ENCODE measurements around the gene CASP3.

The CASP3 gene

GRCh38 chr4:184675821-184676492 lies 26.7 kb upstream of the CASP3 start:
- Histone ChIP-seq H3K36me3 (ENCODE audit: control insufficient read depth, insufficient read depth, low read length) (no peaks in the 10 kb centered on the region), H3K4me1 (ENCODE audit: control insufficient read depth, insufficient read depth, low read length) (no peaks in the 10 kb centered on the region), H3K4me3 (ENCODE audit: low read depth, low read length) (no peak overlapping the region), H3K27me3 (ENCODE audit: control insufficient read depth, insufficient read depth, low read length) (no peaks in the 10 kb centered on the region), H3K9me3 (ENCODE audit: control insufficient read depth, insufficient read depth, low read length) (no peaks in the 10 kb centered on the region), H3K9ac (ENCODE audit: low read depth, low read length) (no peak overlapping the region)

- Histone ChIP-seq H3K9ac (ENCODE audit: low read depth, low read length) (no peak overlapping the region), H3K9me3 (ENCODE audit: control insufficient read depth, insufficient read depth, low read length) (no peaks in the 10 kb centered on the region), H3K27me3 (ENCODE audit: control insufficient read depth, insufficient read depth, low read length) (no peaks in the 10 kb centered on the region), H3K4me1 (ENCODE audit: control insufficient read depth, insufficient read depth, low read length) (no peaks in the 10 kb centered on the region), H3K36me3 (ENCODE audit: control insufficient read depth, insufficient read depth, low read length) (no peaks in the 10 kb centered on the region), H3K4me3 (ENCODE audit: low read depth, low read length) (no peak overlapping the region)
Observed at GRCh38 chr4:184675018-184675417, 25.8 kb upstream of the CASP3 start.

- H3K9ac ChIP-seq (ENCODE audit: low read depth, low read length): no peak overlapping the region
- no peak overlapping the region for H3K4me3 ChIP-seq (ENCODE audit: low read depth, low read length)
- no peaks in the 10 kb centered on the region for H3K27me3 ChIP-seq (ENCODE audit: control insufficient read depth, insufficient read depth, low read length)
- H3K4me1 ChIP-seq (ENCODE audit: control insufficient read depth, insufficient read depth, low read length): no peaks in the 10 kb centered on the region
- H3K36me3 ChIP-seq (ENCODE audit: control insufficient read depth, insufficient read depth, low read length): no peaks in the 10 kb centered on the region
- no peaks in the 10 kb centered on the region for H3K9me3 ChIP-seq (ENCODE audit: control insufficient read depth, insufficient read depth, low read length)
Observed at GRCh38 chr4:184674011-184674410, 24.8 kb upstream of the CASP3 start.

- Histone ChIP-seq H3K36me3 (ENCODE audit: control insufficient read depth, insufficient read depth, low read length) (no peaks in the 10 kb centered on the region), H3K27me3 (ENCODE audit: control insufficient read depth, insufficient read depth, low read length) (no peaks in the 10 kb centered on the region), H3K9me3 (ENCODE audit: control insufficient read depth, insufficient read depth, low read length) (no peaks in the 10 kb centered on the region), H3K4me3 (ENCODE audit: low read depth, low read length) (no peak overlapping the region), H3K9ac (ENCODE audit: low read depth, low read length) (no peak overlapping the region), H3K4me1 (ENCODE audit: control insufficient read depth, insufficient read depth, low read length) (no peaks in the 10 kb centered on the region)
Observed at GRCh38 chr4:184672741-184673140, 23.5 kb upstream of the CASP3 start.

GRCh38 chr4:184671101-184671500 lies 21.9 kb upstream of the CASP3 start:
- no peaks in the 10 kb centered on the region for H3K9me3 ChIP-seq (ENCODE audit: control insufficient read depth, insufficient read depth, low read length)
- H3K36me3 ChIP-seq (ENCODE audit: control insufficient read depth, insufficient read depth, low read length): no peaks in the 10 kb centered on the region

GRCh38 chr4:184669251-184669650 lies 20.0 kb upstream of the CASP3 start:
- no peaks in the 10 kb centered on the region for H3K4me1 ChIP-seq (ENCODE audit: control insufficient read depth, insufficient read depth, low read length)
- H3K9me3 ChIP-seq (ENCODE audit: control insufficient read depth, insufficient read depth, low read length): no peaks in the 10 kb centered on the region
- H3K9ac ChIP-seq (ENCODE audit: low read depth, low read length): no peak overlapping the region
- no peaks in the 10 kb centered on the region for H3K36me3 ChIP-seq (ENCODE audit: control insufficient read depth, insufficient read depth, low read length)
- H3K4me3 ChIP-seq (ENCODE audit: low read depth, low read length): no peak overlapping the region
- no peaks in the 10 kb centered on the region for H3K27me3 ChIP-seq (ENCODE audit: control insufficient read depth, insufficient read depth, low read length)

More at GRCh38 chr4:184671101-184671500, 21.9 kb upstream of the CASP3 start:
- H3K4me1 ChIP-seq (ENCODE audit: control insufficient read depth, insufficient read depth, low read length): no peaks in the 10 kb centered on the region
- H3K4me3 ChIP-seq (ENCODE audit: low read depth, low read length): no peak overlapping the region
- H3K9ac ChIP-seq (ENCODE audit: low read depth, low read length): no peak overlapping the region
- H3K27me3 ChIP-seq (ENCODE audit: control insufficient read depth, insufficient read depth, low read length): no peaks in the 10 kb centered on the region

- Histone ChIP-seq H3K27me3 (ENCODE audit: control insufficient read depth, insufficient read depth, low read length) (no peaks in the 10 kb centered on the region), H3K4me3 (ENCODE audit: low read depth, low read length) (no peak overlapping the region), H3K4me1 (ENCODE audit: control insufficient read depth, insufficient read depth, low read length) (no peaks in the 10 kb centered on the region), H3K36me3 (ENCODE audit: control insufficient read depth, insufficient read depth, low read length) (no peaks in the 10 kb centered on the region), H3K9ac (ENCODE audit: low read depth, low read length) (no peak overlapping the region), H3K9me3 (ENCODE audit: control insufficient read depth, insufficient read depth, low read length) (no peaks in the 10 kb centered on the region)
Observed at GRCh38 chr4:184668511-184669114, 19.4 kb upstream of the CASP3 start.

GRCh38 chr4:184668096-184668495 lies 18.8 kb upstream of the CASP3 start:
- H3K4me1 ChIP-seq (ENCODE audit: control insufficient read depth, insufficient read depth, low read length): no peaks in the 10 kb centered on the region
- no peak overlapping the region for H3K4me3 ChIP-seq (ENCODE audit: low read depth, low read length)
- H3K9ac ChIP-seq (ENCODE audit: low read depth, low read length): no peak overlapping the region
- H3K27me3 ChIP-seq (ENCODE audit: control insufficient read depth, insufficient read depth, low read length): no peaks in the 10 kb centered on the region
- H3K36me3 ChIP-seq (ENCODE audit: control insufficient read depth, insufficient read depth, low read length): no peaks in the 10 kb centered on the region
- no peaks in the 10 kb centered on the region for H3K9me3 ChIP-seq (ENCODE audit: control insufficient read depth, insufficient read depth, low read length)

- no peaks in the 10 kb centered on the region for H3K9me3 ChIP-seq (ENCODE audit: control insufficient read depth, insufficient read depth, low read length)
- no peaks in the 10 kb centered on the region for H3K36me3 ChIP-seq (ENCODE audit: control insufficient read depth, insufficient read depth, low read length)
Observed at GRCh38 chr4:184666670-184667069, 17.4 kb upstream of the CASP3 start.

GRCh38 chr4:184664445-184665210 lies 15.4 kb upstream of the CASP3 start:
- Histone ChIP-seq H3K27me3 (ENCODE audit: control insufficient read depth, insufficient read depth, low read length) (no peaks in the 10 kb centered on the region), H3K9ac (ENCODE audit: low read depth, low read length) (no peak overlapping the region), H3K4me3 (ENCODE audit: low read depth, low read length) (no peak overlapping the region), H3K36me3 (ENCODE audit: control insufficient read depth, insufficient read depth, low read length) (no peaks in the 10 kb centered on the region), H3K9me3 (ENCODE audit: control insufficient read depth, insufficient read depth, low read length) (no peaks in the 10 kb centered on the region), H3K4me1 (ENCODE audit: control insufficient read depth, insufficient read depth, low read length) (no peaks in the 10 kb centered on the region)

More at GRCh38 chr4:184666670-184667069, 17.4 kb upstream of the CASP3 start:
- Histone ChIP-seq H3K4me3 (ENCODE audit: low read depth, low read length) (no peak overlapping the region), H3K27me3 (ENCODE audit: control insufficient read depth, insufficient read depth, low read length) (no peaks in the 10 kb centered on the region), H3K9ac (ENCODE audit: low read depth, low read length) (no peak overlapping the region), H3K4me1 (ENCODE audit: control insufficient read depth, insufficient read depth, low read length) (no peaks in the 10 kb centered on the region)

- Histone ChIP-seq H3K9me3 (ENCODE audit: control insufficient read depth, insufficient read depth, low read length) (no peaks in the 10 kb centered on the region), H3K4me1 (ENCODE audit: control insufficient read depth, insufficient read depth, low read length) (no peaks in the 10 kb centered on the region), H3K9ac (ENCODE audit: low read depth, low read length) (no peak overlapping the region), H3K4me3 (ENCODE audit: low read depth, low read length) (no peak overlapping the region), H3K36me3 (ENCODE audit: control insufficient read depth, insufficient read depth, low read length) (no peaks in the 10 kb centered on the region), H3K27me3 (ENCODE audit: control insufficient read depth, insufficient read depth, low read length) (no peaks in the 10 kb centered on the region)
Observed at GRCh38 chr4:184662236-184662635, 13.0 kb upstream of the CASP3 start.

GRCh38 chr4:184660978-184661377 lies 11.7 kb upstream of the CASP3 start:
- Histone ChIP-seq H3K4me3 (ENCODE audit: low read depth, low read length) (no peak overlapping the region), H3K27me3 (ENCODE audit: control insufficient read depth, insufficient read depth, low read length) (no peaks in the 10 kb centered on the region), H3K4me1 (ENCODE audit: control insufficient read depth, insufficient read depth, low read length) (no peaks in the 10 kb centered on the region), H3K36me3 (ENCODE audit: control insufficient read depth, insufficient read depth, low read length) (no peaks in the 10 kb centered on the region), H3K9ac (ENCODE audit: low read depth, low read length) (no peak overlapping the region), H3K9me3 (ENCODE audit: control insufficient read depth, insufficient read depth, low read length) (no peaks in the 10 kb centered on the region)
